Prostate gland (tissue), 2 donors: ENCODE results near the gene NECAP2. TPM values are rescaled to one million over a fixed set of nuclear protein-coding genes. Genes with fewer than 3 reads are reported as not detected.
A peak's percentile ranks its signal among the peaks of the same experiment; 100 is the strongest.

Experiments
- DNase-seq: peaks from one replicate; pipeline ENCODE4 v3.0.0-alpha.2; 2019; ENCODE audit warnings: low spot score
- H3K27ac ChIP-seq, 2 donors: fragments of 200-600 bp; sonication (generic); 2 replicates each; pipeline ENCODE4 v1.5.1; 2017 to 2019
- H3K27me3 ChIP-seq: fragments of 200-600 bp; sonication (generic); replicated peaks from 2 replicates; pipeline ENCODE4 v1.5.1; 2019; ENCODE audit not compliant: insufficient read depth
- H3K36me3 ChIP-seq, 2 donors: fragments of 200-600 bp; sonication (generic); 1 replicate in 1 of 2; 2 replicates in 1 of 2; pipeline versions ENCODE4 v1.5.1 to v1.8.1; 2017 to 2019
- H3K4me1 ChIP-seq: fragments of 200-600 bp; sonication (generic); replicated peaks from 2 replicates; pipeline ENCODE4 v1.5.1; 2019
- H3K4me3 ChIP-seq, 2 donors: fragments of 200-600 bp; sonication (generic); 2 replicates each; pipeline ENCODE4 v1.5.1; 2017 to 2019
- H3K9me3 ChIP-seq: fragments of 200-600 bp; sonication (generic); 2 replicates; pipeline ENCODE4 v1.5.1; 2017
- CTCF ChIP-seq, 4 experiments: fragments of 200-600 bp in 2 of 4; fragments of 450-650 bp in 2 of 4; sonication (generic) in 2 of 4; IDR thresholded peaks; 1 replicate in 3 of 4; 2 replicates in 1 of 4; pipeline ENCODE4 v1.5.1; 2016 to 2019; ENCODE audit warnings: antibody characterized with exemption in 4 of 4, mild to moderate bottlenecking in 2 of 4, moderate library complexity in 2 of 4
- POLR2A ChIP-seq: fragments of 450-650 bp; IDR thresholded peaks from one replicate; pipeline ENCODE4 v1.6.1; 2016; ENCODE audit warnings: antibody characterized with exemption, mild to moderate bottlenecking
- POLR2AphosphoS5 ChIP-seq: sonication (generic); formaldehyde crosslinking; IDR thresholded peaks from one replicate; pipeline ENCODE4 v1.6.1; 2017; ENCODE audit warnings: antibody characterized with exemption
- WGBS: methylation state at CpG from one replicate; pipeline ENCODE4 v1.1.5; 2018; 5-methylcytosine and 5-hydroxymethylcytosine counted together
- intact Hi-C: fragments of 100-400 bp; cut with DNase I; formaldehyde crosslinking; loops from one replicate; pipeline ENCODE4 v1.14.2; 2022
- total RNA-seq, 2 donors: library from RNA; depleted of rRNA; stranded (reverse); fragments of >200 nt; gene quantifications; one replicate each; pipeline ENCODE4 v1.1.0, GENCODE V29; 2016

NECAP2 gene
- total RNA-seq, 2 donors from 2014 or later = 43.7 to 106 TPM

- WGBS = 74% methylated on average over 10 of the region's 10 CpGs
- peaks cover 0 to 7% of the 10 kb centered on the region in 2 donors for H3K36me3 ChIP-seq
- H3K4me3 ChIP-seq = no peak overlapping the region
- no peaks in the 10 kb centered on the region for H3K27me3 ChIP-seq
- H3K4me1 ChIP-seq = no peaks in the 10 kb centered on the region
- intact Hi-C loops = no loop called here
- DNase-seq = no peak
- H3K9me3 ChIP-seq = no peaks in the 10 kb centered on the region
- TF ChIP-seq POLR2A (no peak), POLR2AphosphoS5 (no peak), CTCF (IDR thresholded peaks at IDR 0.05) (no peak)
- H3K27ac ChIP-seq = no peak overlapping the region
Measured at GRCh38 chr1:16393570-16394521, 46.7 kb upstream of the NECAP2 start.

GRCh38 chr1:16394977-16395376 lies 45.5 kb upstream of the NECAP2 start:
- Histone ChIP-seq H3K27me3 (no peaks in the 10 kb centered on the region), H3K27ac (no peak overlapping the region), H3K36me3 (peaks cover 0 to 7% of the 10 kb centered on the region in 2 donors), H3K4me1 (no peaks in the 10 kb centered on the region), H3K4me3 (no peak overlapping the region), H3K9me3 (no peaks in the 10 kb centered on the region)
- WGBS = 88% methylated on average over 13 of the region's 13 CpGs
- DNase-seq = no peak
- intact Hi-C loops = no loop called here
- no peak for TF ChIP-seq CTCF (IDR thresholded peaks at IDR 0.05)
- no peak for TF ChIP-seq POLR2AphosphoS5
- no peak for TF ChIP-seq POLR2A

GRCh38 chr1:16396591-16396990 lies 43.9 kb upstream of the NECAP2 start:
- WGBS = 41% methylated on average over 7 of the region's 7 CpGs
- H3K36me3 ChIP-seq = peaks cover 0 to 7% of the 10 kb centered on the region in 2 donors

GRCh38 chr1:16397120-16397519 lies 43.4 kb upstream of the NECAP2 start:
- no peaks in the 10 kb centered on the region for H3K27me3 ChIP-seq
- H3K9me3 ChIP-seq = no peaks in the 10 kb centered on the region
- TF ChIP-seq CTCF (IDR thresholded peaks at IDR 0.05) = no peak
- no peak for TF ChIP-seq POLR2A
- no peak for TF ChIP-seq POLR2AphosphoS5
- H3K4me1 ChIP-seq = no peaks in the 10 kb centered on the region
- H3K36me3 ChIP-seq = peaks cover 0 to 7% of the 10 kb centered on the region in 2 donors
- WGBS = 67% methylated on average over 5 of the region's 5 CpGs
- intact Hi-C loops = no loop called here
- no peak for DNase-seq
- H3K27ac ChIP-seq = no peak overlapping the region
- no peak overlapping the region for H3K4me3 ChIP-seq

More at GRCh38 chr1:16396591-16396990, 43.9 kb upstream of the NECAP2 start:
- Histone ChIP-seq H3K4me3 (no peak overlapping the region), H3K27ac (no peak overlapping the region), H3K4me1 (no peaks in the 10 kb centered on the region), H3K27me3 (no peaks in the 10 kb centered on the region), H3K9me3 (no peaks in the 10 kb centered on the region)
- intact Hi-C loops = no loop called here
- TF ChIP-seq POLR2A = no peak
- TF ChIP-seq CTCF (IDR thresholded peaks at IDR 0.05) = no peak
- peak; percentile 28 for TF ChIP-seq POLR2AphosphoS5
- DNase-seq = peak; percentile 77
